Activated CD4-positive, alpha-beta T cell treated with anti-CD3 and anti-CD28 coated beads, Interleukin-2, amount 50 U/mL, for 16 hours (primary cell): ENCODE results near the gene SEPTIN8.

Experiments
- DNase-seq: peaks from one replicate; pipeline ENCODE4 v3.0.0-alpha.2; 2020

SEPTIN8 gene

GRCh38 chr5:132777209-132778069 lies at the start of gene SEPTIN8:
Gene SEPTIN8, minus strand, starts transcription at chr5:132777239. Its CDS starts 102 bp downstream, at chr5:132777137.
- peak; percentile 33 for DNase-seq

- no peak for DNase-seq
Observed at GRCh38 chr5:132826424-132827082, 49.5 kb upstream of the SEPTIN8 start.

GRCh38 chr5:132825834-132826391 lies 48.9 kb upstream of the SEPTIN8 start:
- no peak for DNase-seq

GRCh38 chr5:132825033-132825833 lies 48.2 kb upstream of the SEPTIN8 start:
- no peak for DNase-seq

- no peak for DNase-seq
Observed at GRCh38 chr5:132824426-132824825, 47.4 kb upstream of the SEPTIN8 start.

GRCh38 chr5:132823481-132824050 lies 46.5 kb upstream of the SEPTIN8 start:
- no peak for DNase-seq

- no peak for DNase-seq
Observed at GRCh38 chr5:132822650-132823480, 45.8 kb upstream of the SEPTIN8 start.

- no peak for DNase-seq
Observed at GRCh38 chr5:132821791-132822190, 44.8 kb upstream of the SEPTIN8 start.

- no peak for DNase-seq
Observed at GRCh38 chr5:132821350-132821749, 44.3 kb upstream of the SEPTIN8 start.

GRCh38 chr5:132820162-132820754 lies 43.2 kb upstream of the SEPTIN8 start:
- peak; percentile 92 for DNase-seq

- no peak for DNase-seq
Observed at GRCh38 chr5:132819468-132819867, 42.4 kb upstream of the SEPTIN8 start.

GRCh38 chr5:132817011-132817410 lies 40.0 kb upstream of the SEPTIN8 start:
- no peak for DNase-seq

- DNase-seq = no peak
Observed at GRCh38 chr5:132816554-132816953, 39.5 kb upstream of the SEPTIN8 start.

- no peak for DNase-seq
Observed at GRCh38 chr5:132816083-132816482, 39.0 kb upstream of the SEPTIN8 start.

- DNase-seq = no peak
Observed at GRCh38 chr5:132815454-132815853, 38.4 kb upstream of the SEPTIN8 start.

GRCh38 chr5:132814503-132815294 lies 37.7 kb upstream of the SEPTIN8 start:
- DNase-seq = no peak

- DNase-seq = no peak
Observed at GRCh38 chr5:132813599-132814502, 36.8 kb upstream of the SEPTIN8 start.

GRCh38 chr5:132812781-132813598 lies 36.0 kb upstream of the SEPTIN8 start, which contains the start of gene SOWAHA:
Gene SOWAHA, plus strand, starts transcription at chr5:132813302. Its CDS starts 320 bp downstream, at chr5:132813622.
- DNase-seq = no peak
